Smooth muscle cell (in vitro differentiated cells): ENCODE data around the gene NEIL3. TPM values are rescaled to one million over a fixed set of nuclear protein-coding genes. Genes with fewer than 3 reads are reported as not detected.

Source experiments
- DNase-seq: peaks from one replicate; lab custom pipeline; 2025; ENCODE audit not compliant: unreplicated experiment; lab: John Stamatoyannopoulos, UW
- H2AFZ ChIP-seq: fragments of 200-600 bp; sonication (generic); 2 replicates; pipeline ENCODE4 v1.6.0; 2016; ENCODE audit warnings: antibody characterized with exemption, low read depth, mild to moderate bottlenecking
- H3F3A ChIP-seq: fragments of 200-600 bp; sonication (generic); 2 replicates; pipeline ENCODE4 v1.6.0; 2017; ENCODE audit warnings: antibody characterized with exemption, low read depth
- H3K27ac ChIP-seq: fragments of 200-600 bp; sonication (generic); 2 replicates; pipeline ENCODE4 v1.5.1; 2016; ENCODE audit warnings: low read depth, mild to moderate bottlenecking
- H3K27me3 ChIP-seq: fragments of 200-600 bp; sonication (generic); 2 replicates; pipeline ENCODE4 v1.6.1; 2016; ENCODE audit warnings: low read depth, mild to moderate bottlenecking
- H3K36me3 ChIP-seq: fragments of 200-600 bp; sonication (generic); 2 replicates; pipeline ENCODE4 v1.5.1; 2016; ENCODE audit warnings: low read depth
- H3K4me1 ChIP-seq: fragments of 200-600 bp; sonication (generic); 2 replicates; pipeline ENCODE4 v1.5.1; 2016; ENCODE audit warnings: low read depth
- H3K4me2 ChIP-seq: fragments of 200-600 bp; sonication (generic); 2 replicates; pipeline ENCODE4 v1.6.0; 2016; ENCODE audit warnings: mild to moderate bottlenecking
- H3K4me3 ChIP-seq: fragments of 200-600 bp; sonication (generic); 2 replicates; pipeline ENCODE4 v1.5.1; 2016; ENCODE audit warnings: mild to moderate bottlenecking
- H3K79me2 ChIP-seq: fragments of 200-600 bp; sonication (generic); 2 replicates; pipeline ENCODE4 v1.6.0; 2016; ENCODE audit warnings: low read depth, mild to moderate bottlenecking
- H3K9ac ChIP-seq: fragments of 200-600 bp; sonication (generic); 2 replicates; pipeline ENCODE4 v1.6.0; 2016; ENCODE audit warnings: low read depth
- H3K9me3 ChIP-seq: fragments of 200-600 bp; sonication (generic); replicated peaks from 2 replicates; pipeline ENCODE4 v1.5.1; 2016; ENCODE audit warnings: low read depth
- H4K20me1 ChIP-seq: fragments of 200-600 bp; sonication (generic); 2 replicates; pipeline ENCODE4 v1.6.0; 2016; ENCODE audit warnings: low read depth
- CTCF ChIP-seq: fragments of 200-600 bp; sonication (generic); IDR thresholded peaks from 2 replicates; pipeline ENCODE4 v1.5.1; 2017; ENCODE audit warnings: borderline replicate concordance, mild to moderate bottlenecking, antibody characterized with exemption; ENCODE audit not compliant: insufficient read depth, poor library complexity, severe bottlenecking
- WGBS: methylation state at CpG from one replicate; pipeline ENCODE4 v1.1.7; 2016; ENCODE audit warnings: low lambda C conversion rate; 5-methylcytosine and 5-hydroxymethylcytosine counted together
- polyA plus RNA-seq: library from polyadenylated mRNA; unstranded; fragments of >200 nt; fragmentation: Nextera tagmentation; extraction: Ambion mirVana; gene quantifications from 2 replicates; pipeline ENCODE4 v1.2.1, GENCODE V29; 2016
- total RNA-seq: library from RNA; depleted of rRNA; stranded (reverse); fragments of >200 nt; gene quantifications from 2 replicates; pipeline ENCODE4 v1.2.3, GENCODE V29; 2014

The NEIL3 gene
- total and polyA plus RNA-seq, 2 experiments from 2014 or later = 2.7 to 3.7 TPM

GRCh38 chr4:177396352-177396751, 86.7 kb downstream of the NEIL3 start:
- Histone ChIP-seq H3K27ac (no peak overlapping the region), H4K20me1 (no peaks in the 10 kb centered on the region), H2AFZ (no peak overlapping the region), H3K9me3 (no peaks in the 10 kb centered on the region), H3K79me2 (no peaks in the 10 kb centered on the region), H3K4me1 (no peaks in the 10 kb centered on the region), H3F3A (no peaks in the 10 kb centered on the region), H3K4me3 (no peak overlapping the region), H3K36me3 (no peaks in the 10 kb centered on the region), H3K9ac (no peak overlapping the region), H3K27me3 (no peaks in the 10 kb centered on the region), H3K4me2 (no peak overlapping the region)
- WGBS = 77% methylated on average over 2 of the region's 2 CpGs
- TF ChIP-seq CTCF = no peak
- no peak for DNase-seq

GRCh38 chr4:177400030-177400429, 90.4 kb downstream of the NEIL3 start:
- H3K27ac ChIP-seq = no peak overlapping the region
- H3K4me2 ChIP-seq = no peak overlapping the region
- H4K20me1 ChIP-seq = no peaks in the 10 kb centered on the region
- no peaks in the 10 kb centered on the region for H3F3A ChIP-seq
- H3K79me2 ChIP-seq = no peaks in the 10 kb centered on the region
- no peak for TF ChIP-seq CTCF
- no peak for DNase-seq
- no peaks in the 10 kb centered on the region for H3K36me3 ChIP-seq
- H3K27me3 ChIP-seq = no peaks in the 10 kb centered on the region
- H3K4me1 ChIP-seq = peaks cover 10% of the 10 kb centered on the region
- no peak overlapping the region for H2AFZ ChIP-seq
- H3K4me3 ChIP-seq = no peak overlapping the region
- no peak overlapping the region for H3K9ac ChIP-seq
- no peaks in the 10 kb centered on the region for H3K9me3 ChIP-seq
- 79% methylated on average over 2 of the region's 2 CpGs for WGBS

- no peak for TF ChIP-seq CTCF
- no peak for DNase-seq
- Histone ChIP-seq H3K9me3 (no peaks in the 10 kb centered on the region), H3K4me3 (no peak overlapping the region), H3K79me2 (no peaks in the 10 kb centered on the region), H3K9ac (no peak overlapping the region), H3K4me1 (peaks cover 10% of the 10 kb centered on the region), H3K36me3 (no peaks in the 10 kb centered on the region), H2AFZ (peak overlapping the region; percentile 45), H3K27ac (no peak overlapping the region), H3K27me3 (no peaks in the 10 kb centered on the region), H3F3A (no peaks in the 10 kb centered on the region), H3K4me2 (peak overlapping the region; percentile 10), H4K20me1 (no peaks in the 10 kb centered on the region)
- 61% methylated on average over 5 of the region's 5 CpGs for WGBS
Observed at GRCh38 chr4:177401658-177402273, 92.1 kb downstream of the NEIL3 start.

- H3K36me3 ChIP-seq = no peaks in the 10 kb centered on the region
- peaks cover 10% of the 10 kb centered on the region for H3K4me1 ChIP-seq
- no peaks in the 10 kb centered on the region for H3F3A ChIP-seq
- H4K20me1 ChIP-seq = no peaks in the 10 kb centered on the region
- TF ChIP-seq CTCF = no peak
- H3K4me2 ChIP-seq = peak overlapping the region; percentile 58
- no peaks in the 10 kb centered on the region for H3K27me3 ChIP-seq
- no peaks in the 10 kb centered on the region for H3K9me3 ChIP-seq
- H3K79me2 ChIP-seq = no peaks in the 10 kb centered on the region
- H3K9ac ChIP-seq = no peak overlapping the region
- H2AFZ ChIP-seq = no peak overlapping the region
- H3K4me3 ChIP-seq = no peak overlapping the region
- no peak for DNase-seq
- H3K27ac ChIP-seq = peak overlapping the region; percentile 56
- 76% methylated on average over 6 of the region's 6 CpGs for WGBS
Observed at GRCh38 chr4:177403746-177404145, 94.1 kb downstream of the NEIL3 start.
